ENCODE measurements around the gene NELFE. TPM values are rescaled to one million over a fixed set of nuclear protein-coding genes. Genes with fewer than 3 reads are reported as not detected.

The NELFE gene
- total RNA-seq, 2 experiments from 2014 or later: 87.1 to 89.0 TPM

DNA sequence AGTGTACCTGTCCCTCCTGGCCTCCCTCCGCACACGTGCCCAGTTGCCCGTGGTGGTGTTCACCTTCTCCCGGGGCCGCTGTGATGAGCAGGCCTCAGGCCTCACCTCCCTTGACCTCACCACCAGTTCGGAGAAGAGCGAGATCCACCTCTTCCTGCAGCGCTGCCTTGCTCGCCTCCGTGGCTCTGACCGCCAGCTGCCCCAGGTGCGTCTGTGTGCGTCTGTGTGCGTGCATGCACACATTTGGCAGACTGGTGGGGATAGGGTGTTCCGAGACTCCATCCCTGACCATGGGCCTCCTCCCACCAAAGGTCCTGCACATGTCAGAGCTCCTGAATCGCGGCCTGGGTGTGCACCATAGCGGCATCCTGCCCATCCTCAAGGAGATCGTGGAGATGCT is 5.2 kb upstream of the NELFE start:
- Mint-ChIP-seq H3K9me3 (no peaks in the 10 kb centered on the region), H3K27me3 (no peaks in the 10 kb centered on the region), H3K27ac (no peak overlapping the region), H3K4me3 (no peak overlapping the region), H3K36me3 (peaks cover 48% of the 10 kb centered on the region), H3K4me1 (ENCODE audit: low read depth) (peaks cover 26% of the 10 kb centered on the region)
- no peak for DNase-seq
- POLR2A ChIA-PET: no interaction called here
- intact Hi-C loops (cut with micrococcal nuclease): no loop called here
- CTCF ChIA-PET: no interaction called here

DNA sequence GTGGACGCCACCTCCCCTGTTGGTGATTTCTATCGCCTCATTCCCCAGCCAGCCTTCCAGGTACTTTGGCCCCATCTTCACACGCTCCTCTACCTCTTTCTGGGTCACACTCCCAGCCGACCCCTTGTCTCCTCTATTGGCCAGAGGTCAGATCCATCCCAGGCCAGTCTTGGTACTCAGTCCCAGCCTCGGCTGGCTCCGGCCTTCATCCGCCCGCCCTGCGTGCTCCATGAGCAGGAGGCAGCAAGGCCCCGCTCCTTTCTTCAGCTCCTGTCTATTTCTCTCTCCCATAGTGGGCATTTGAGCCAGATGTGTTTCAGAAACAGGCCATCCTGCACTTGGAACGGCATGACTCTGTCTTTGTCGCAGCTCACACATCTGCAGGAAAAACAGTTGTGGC is 2.8 kb upstream of the NELFE start:
- H3K36me3 Mint-ChIP-seq: peaks cover 42% of the 10 kb centered on the region
- POLR2A ChIA-PET: no interaction called here
- no peaks in the 10 kb centered on the region for H3K9me3 Mint-ChIP-seq
- intact Hi-C loops (cut with micrococcal nuclease): no loop called here
- DNase-seq: no peak
- no peak overlapping the region for H3K27ac Mint-ChIP-seq
- H3K4me3 Mint-ChIP-seq: no peak overlapping the region
- H3K27me3 Mint-ChIP-seq: no peaks in the 10 kb centered on the region
- CTCF ChIA-PET: interaction anchor here (2.5 kb wide), 1 partner anchor 9 kb away, joined by 6 read pairs; no protein-coding TSS in a partner anchor
- peaks cover 43% of the 10 kb centered on the region for H3K4me1 Mint-ChIP-seq (ENCODE audit: low read depth)

DNA sequence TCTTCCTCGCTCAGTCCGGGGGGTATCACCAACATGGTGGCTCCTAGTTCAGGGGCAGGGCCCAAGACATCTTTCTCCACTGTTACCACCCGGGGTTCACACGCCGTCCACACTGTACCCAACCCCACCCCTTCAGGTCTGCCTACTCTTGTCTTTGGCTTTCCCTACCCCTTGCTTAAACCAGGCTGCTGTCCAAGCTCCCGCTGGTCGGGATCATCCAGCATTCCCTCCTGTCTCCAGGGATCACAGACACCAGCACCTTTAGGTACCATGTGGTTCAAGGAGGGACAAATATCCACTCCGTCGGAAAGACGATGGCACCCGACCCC is 395 bp downstream of the NELFE start:
- CTCF ChIA-PET: interaction anchor here (1.1 to 1.3 kb wide), 4 partner anchors 13 to 278 kb away, joined by 3 read pairs; partner anchors contain the start of genes DXO and LY6G5C
- Mint-ChIP-seq H3K4me3 (peak overlapping the region; percentile 99), H3K27ac (peak overlapping the region; percentile 98), H3K27me3 (no peaks in the 10 kb centered on the region), H3K9me3 (no peaks in the 10 kb centered on the region), H3K36me3 (peaks cover 47% of the 10 kb centered on the region), H3K4me1 (ENCODE audit: low read depth) (peaks cover 43% of the 10 kb centered on the region)
- POLR2A ChIA-PET: interaction anchor here (0.6 to 3.2 kb wide), 4 partner anchors 9 to 71 kb away, joined by 3 to 39 read pairs (median 10); partner anchors contain the start of genes DXO and EHMT2
- intact Hi-C loops (cut with micrococcal nuclease): loop anchor here (2.0 to 5.0 kb wide), 3 partner anchors 62 to 294 kb away; partner anchors contain the start of genes EHMT2 and GPANK1
- DNase-seq: no peak

DNA sequence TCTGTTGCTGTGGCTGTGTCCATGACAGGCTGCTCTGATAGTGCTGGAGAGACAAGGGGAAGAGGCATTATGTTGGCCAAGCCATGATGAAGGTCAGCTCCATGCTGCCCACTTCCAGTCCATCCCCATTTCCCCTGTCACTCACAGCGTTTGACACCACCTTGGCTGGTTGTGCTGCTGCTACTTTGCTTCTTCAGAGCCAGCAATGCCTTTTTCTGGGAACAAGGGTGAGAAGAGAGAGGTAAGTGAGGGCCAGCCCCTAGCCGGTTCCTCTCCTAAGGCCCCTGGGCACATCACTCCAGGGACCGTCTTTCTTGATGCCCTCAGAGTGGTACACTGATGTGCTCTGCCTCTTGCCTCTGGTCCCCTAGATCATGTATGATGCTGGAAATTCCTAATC is 2.0 kb downstream of the NELFE start:
- DNase-seq: no peak
- ChIA-PET POLR2A (interaction anchor here (3.2 kb wide), 1 partner anchor 60 kb away, joined by 15 read pairs; the partner anchor contains the start of gene EHMT2), CTCF (interaction anchor here (0.8 kb wide), 1 partner anchor 15 kb away, joined by 3 read pairs; the partner anchor contains the start of gene DXO)
- intact Hi-C loops (cut with micrococcal nuclease): loop anchor here (5.0 kb wide), 1 partner anchor 241 kb away; no protein-coding TSS in a partner anchor
- Mint-ChIP-seq H3K27ac (no peak overlapping the region), H3K36me3 (peaks cover 42% of the 10 kb centered on the region), H3K9me3 (no peaks in the 10 kb centered on the region), H3K4me1 (ENCODE audit: low read depth) (peaks cover 41% of the 10 kb centered on the region), H3K27me3 (no peaks in the 10 kb centered on the region), H3K4me3 (no peak overlapping the region)

DNA sequence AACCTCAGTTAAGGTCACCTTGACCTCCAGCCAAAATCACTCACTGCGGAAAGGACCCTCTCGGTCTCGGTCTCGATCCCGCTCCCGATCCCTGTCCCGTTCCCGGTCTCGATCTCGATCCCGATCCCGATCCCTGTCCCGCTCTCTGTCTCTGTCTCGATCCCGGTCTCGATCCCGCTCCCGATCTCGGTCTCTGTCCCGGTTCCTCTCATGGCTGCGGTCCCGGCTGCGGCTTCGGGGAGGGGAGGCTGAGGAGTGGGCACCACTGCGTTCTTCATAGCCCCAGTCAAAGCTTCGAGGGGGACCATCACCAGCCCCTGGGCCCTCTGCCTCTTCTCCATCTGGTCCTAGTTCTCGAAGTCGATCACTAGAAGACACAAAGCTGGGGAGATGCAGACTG is 4.3 kb downstream of the NELFE start:
- intact Hi-C loops (cut with micrococcal nuclease): loop anchor here (5.0 kb wide), 1 partner anchor 272 kb away; the partner anchor contains the start of gene LY6G5C
- POLR2A ChIA-PET: no interaction called here
- Mint-ChIP-seq H3K27me3 (no peaks in the 10 kb centered on the region), H3K36me3 (peaks cover 26% of the 10 kb centered on the region), H3K4me3 (no peak overlapping the region), H3K27ac (no peak overlapping the region), H3K4me1 (ENCODE audit: low read depth) (peaks cover 21% of the 10 kb centered on the region), H3K9me3 (no peaks in the 10 kb centered on the region)
- CTCF ChIA-PET: no interaction called here
- no peak for DNase-seq

DNA sequence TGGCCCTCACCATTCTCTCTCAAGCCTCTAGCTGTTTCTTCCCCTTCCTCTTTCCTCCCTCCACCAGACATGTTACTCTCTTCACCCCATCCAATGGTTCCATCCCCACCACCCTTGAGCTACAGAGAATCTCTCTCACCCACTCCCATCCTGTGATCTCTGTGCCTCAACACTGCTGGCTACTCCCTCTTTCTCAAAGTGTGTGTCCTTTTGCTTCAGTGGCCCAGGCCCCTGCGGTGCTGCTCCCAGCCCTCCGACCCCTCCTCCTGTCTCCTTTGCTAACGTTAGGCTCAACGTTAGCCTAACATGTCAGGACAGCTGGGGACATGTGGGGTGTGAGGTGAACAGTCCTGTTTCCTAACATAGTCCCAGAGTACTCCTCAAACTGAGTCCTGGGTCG is 5.9 kb downstream of the NELFE start:
- peaks cover 10% of the 10 kb centered on the region for H3K4me1 Mint-ChIP-seq (ENCODE audit: low read depth)
- no peak overlapping the region for H3K4me3 Mint-ChIP-seq
- H3K36me3 Mint-ChIP-seq: peaks cover 23% of the 10 kb centered on the region
- ChIA-PET CTCF (interaction anchor here (0.7 to 2.3 kb wide), 22 partner anchors 9 to 282 kb away, joined by 3 to 18 read pairs (median 4); partner anchors contain the start of genes DXO, EHMT2, LSM2 and LY6G5C), POLR2A (no interaction called here)
- no peaks in the 10 kb centered on the region for H3K27me3 Mint-ChIP-seq
- H3K27ac Mint-ChIP-seq: peak overlapping the region; percentile 20
- intact Hi-C loops (cut with micrococcal nuclease): loop anchor here (5.0 kb wide), 1 partner anchor 271 kb away; the partner anchor contains the start of gene LY6G5C
- DNase-seq: no peak
- H3K9me3 Mint-ChIP-seq: no peaks in the 10 kb centered on the region

DNA sequence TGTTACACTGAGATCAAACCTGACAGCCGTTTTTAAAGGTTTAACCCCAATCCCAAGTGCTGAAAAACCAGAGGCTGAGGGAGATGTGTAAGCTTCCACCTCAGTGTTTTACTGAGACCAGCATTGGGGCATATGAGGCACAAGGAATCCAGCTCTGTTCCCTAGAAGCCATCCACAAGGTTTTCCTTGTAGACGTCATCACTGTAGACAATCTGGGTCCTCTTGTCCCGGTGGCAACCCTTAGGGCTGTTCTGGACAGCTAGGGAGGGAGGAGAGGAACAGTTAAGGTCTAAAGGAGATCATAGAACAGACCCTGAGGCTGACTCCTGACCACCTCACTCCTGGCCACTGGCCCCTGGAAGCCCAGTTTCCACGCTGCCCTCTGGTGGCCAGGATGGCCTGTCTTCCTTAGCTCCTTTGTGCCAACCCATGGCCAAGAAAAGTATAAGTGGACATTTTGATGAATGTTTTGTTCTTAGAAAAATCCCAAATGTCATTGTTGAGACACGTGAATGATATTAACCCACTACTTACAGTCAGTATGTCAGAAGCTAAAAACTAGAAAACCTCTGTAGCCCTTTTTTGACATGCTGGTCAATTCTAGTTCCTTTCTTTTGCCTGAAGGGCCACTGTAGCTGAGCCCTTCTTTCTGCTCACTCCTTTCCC is 6.5 kb downstream of the NELFE start:
- H3K27me3 Mint-ChIP-seq: no peaks in the 10 kb centered on the region
- H3K4me3 Mint-ChIP-seq: no peak overlapping the region
- POLR2A ChIA-PET: no interaction called here
- H3K4me1 Mint-ChIP-seq (ENCODE audit: low read depth): peaks cover 4% of the 10 kb centered on the region
- H3K9me3 Mint-ChIP-seq: no peaks in the 10 kb centered on the region
- DNase-seq: peak; percentile 59
- CTCF ChIA-PET: interaction anchor here (0.6 to 2.3 kb wide), 24 partner anchors 9 to 281 kb away, joined by 3 to 18 read pairs (median 4); partner anchors contain the start of genes DXO, EHMT2, LSM2 and LY6G5C
- H3K27ac Mint-ChIP-seq: peak overlapping the region; percentile 20
- intact Hi-C loops (cut with micrococcal nuclease): loop anchor here (5.0 kb wide), 1 partner anchor 270 kb away; the partner anchor contains the start of gene LY6G5C
- peaks cover 23% of the 10 kb centered on the region for H3K36me3 Mint-ChIP-seq

DNA sequence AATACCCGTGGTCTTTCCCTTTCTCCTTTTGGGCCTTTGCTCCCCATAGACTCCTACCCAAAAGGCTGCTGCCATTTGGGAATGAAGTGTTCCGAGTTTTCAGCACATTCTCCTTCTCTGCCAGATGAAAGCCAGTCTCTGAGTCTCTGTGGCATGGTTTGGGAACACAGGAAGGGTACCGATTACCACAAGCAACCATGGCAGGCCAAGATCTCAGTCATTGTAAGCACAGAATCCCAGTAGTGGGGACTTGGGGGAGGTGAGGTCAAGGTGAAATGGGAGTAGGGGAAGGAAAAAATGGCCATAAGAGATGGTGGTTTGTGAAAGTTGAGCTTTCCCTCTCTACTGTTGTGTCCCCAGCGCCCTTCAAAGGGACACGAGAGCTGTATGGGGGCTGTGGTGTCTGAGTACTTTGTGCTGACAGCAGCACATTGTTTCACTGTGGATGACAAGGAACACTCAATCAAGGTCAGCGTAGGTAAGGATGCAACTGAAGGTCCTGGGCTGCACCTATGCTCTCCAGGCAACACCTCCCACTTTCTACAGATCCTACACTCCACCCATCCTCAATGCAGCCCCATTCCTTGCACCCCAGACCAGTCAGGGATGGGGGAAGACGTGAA is 8.7 kb downstream of the NELFE start:
- no peak for DNase-seq
- Mint-ChIP-seq H3K27ac (peak overlapping the region; percentile 28), H3K4me1 (ENCODE audit: low read depth) (peaks cover 8% of the 10 kb centered on the region), H3K36me3 (peaks cover 20% of the 10 kb centered on the region), H3K27me3 (no peaks in the 10 kb centered on the region), H3K9me3 (no peaks in the 10 kb centered on the region), H3K4me3 (no peak overlapping the region)
- POLR2A ChIA-PET: interaction anchor here (0.6 kb wide), 1 partner anchor 102 kb away, joined by 4 read pairs; no protein-coding TSS in a partner anchor
- CTCF ChIA-PET: no interaction called here
- intact Hi-C loops (cut with micrococcal nuclease): loop anchor here (5.0 kb wide), 1 partner anchor 268 kb away; the partner anchor contains the start of gene LY6G5C

DNA sequence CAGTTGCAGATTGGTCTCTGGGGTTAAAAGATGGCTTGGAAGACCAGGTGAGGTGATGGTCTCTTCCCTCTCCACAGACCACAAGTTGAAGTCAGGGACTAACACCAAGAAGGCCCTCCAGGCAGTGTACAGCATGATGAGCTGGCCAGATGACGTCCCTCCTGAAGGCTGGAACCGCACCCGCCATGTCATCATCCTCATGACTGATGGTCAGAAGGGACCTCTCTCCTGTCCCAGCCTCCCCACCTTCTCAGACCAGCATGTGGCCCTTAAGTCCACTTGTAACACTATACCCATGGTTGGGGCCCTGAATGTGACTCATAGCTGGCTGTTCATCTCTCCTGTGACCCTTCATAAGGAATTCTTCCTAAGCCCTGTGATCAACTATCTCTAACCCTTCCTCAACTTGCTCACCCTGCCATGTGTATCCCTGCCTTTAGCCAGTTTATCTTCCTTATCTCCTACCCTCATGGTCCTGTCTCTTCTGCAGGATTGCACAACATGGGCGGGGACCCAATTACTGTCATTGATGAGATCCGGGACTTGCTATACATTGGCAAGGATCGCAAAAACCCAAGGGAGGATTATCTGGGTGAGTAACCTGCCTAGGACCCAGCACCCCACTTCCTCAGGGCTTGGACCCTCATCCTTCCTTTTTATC is 9.9 kb downstream of the NELFE start:
- H3K36me3 Mint-ChIP-seq: peaks cover 11% of the 10 kb centered on the region
- H3K27ac Mint-ChIP-seq: no peak overlapping the region
- CTCF ChIA-PET: no interaction called here
- no peak for DNase-seq
- POLR2A ChIA-PET: interaction anchor here (0.9 kb wide), 1 partner anchor 11 kb away, joined by 3 read pairs; the partner anchor contains the start of gene SKIC2
- no peak overlapping the region for H3K4me3 Mint-ChIP-seq
- peaks cover 7% of the 10 kb centered on the region for H3K27me3 Mint-ChIP-seq
- no peaks in the 10 kb centered on the region for H3K9me3 Mint-ChIP-seq
- peaks cover 8% of the 10 kb centered on the region for H3K4me1 Mint-ChIP-seq (ENCODE audit: low read depth)
- intact Hi-C loops (cut with micrococcal nuclease): no loop called here

DNA sequence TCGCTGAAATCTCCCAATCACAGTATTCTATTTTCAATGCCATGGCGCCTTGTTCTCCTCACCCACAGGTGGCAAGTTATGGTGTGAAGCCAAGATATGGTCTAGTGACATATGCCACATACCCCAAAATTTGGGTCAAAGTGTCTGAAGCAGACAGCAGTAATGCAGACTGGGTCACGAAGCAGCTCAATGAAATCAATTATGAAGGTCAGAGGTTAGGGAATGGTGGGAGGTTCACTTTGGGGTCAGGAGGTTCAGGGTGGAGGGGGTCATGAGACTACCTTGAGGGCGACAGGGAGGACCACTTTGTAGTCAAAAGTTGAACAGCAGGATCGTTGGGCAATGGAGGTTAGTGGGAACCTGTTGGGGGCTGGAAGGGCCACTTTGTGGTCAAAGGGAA is 10.5 kb downstream of the NELFE start:
- Mint-ChIP-seq H3K4me3 (no peak overlapping the region), H3K27me3 (peaks cover 9% of the 10 kb centered on the region), H3K4me1 (ENCODE audit: low read depth) (peaks cover 8% of the 10 kb centered on the region), H3K36me3 (peaks cover 6% of the 10 kb centered on the region), H3K9me3 (no peaks in the 10 kb centered on the region), H3K27ac (no peak overlapping the region)
- no peak for DNase-seq
- ChIA-PET CTCF (interaction anchor here (0.6 kb wide), 1 partner anchor 29 kb away, joined by 4 read pairs; no protein-coding TSS in a partner anchor), POLR2A (no interaction called here)
- intact Hi-C loops (cut with micrococcal nuclease): no loop called here

DNA sequence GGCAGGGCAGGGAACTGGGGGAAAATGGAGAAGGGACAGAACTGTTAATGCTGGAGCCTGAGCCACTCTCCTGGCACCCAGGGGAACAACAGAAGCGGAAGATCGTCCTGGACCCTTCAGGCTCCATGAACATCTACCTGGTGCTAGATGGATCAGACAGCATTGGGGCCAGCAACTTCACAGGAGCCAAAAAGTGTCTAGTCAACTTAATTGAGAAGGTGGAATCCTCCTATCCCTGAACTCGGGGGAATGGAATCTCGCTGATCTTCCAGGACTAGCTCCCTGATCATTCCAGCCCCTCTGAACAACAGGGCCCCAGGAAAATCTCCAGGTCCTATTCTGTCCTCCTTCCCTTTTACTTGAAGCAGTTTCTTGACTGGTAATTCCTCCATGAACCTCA is 10.9 kb downstream of the NELFE start:
- peaks cover 2% of the 10 kb centered on the region for H3K36me3 Mint-ChIP-seq
- no peak overlapping the region for H3K27ac Mint-ChIP-seq
- no peak overlapping the region for H3K4me3 Mint-ChIP-seq
- H3K9me3 Mint-ChIP-seq: no peaks in the 10 kb centered on the region
- intact Hi-C loops (cut with micrococcal nuclease): no loop called here
- ChIA-PET POLR2A (no interaction called here), CTCF (interaction anchor here (0.6 kb wide), 1 partner anchor 30 kb away, joined by 4 read pairs; no protein-coding TSS in a partner anchor)
- H3K4me1 Mint-ChIP-seq (ENCODE audit: low read depth): peaks cover 8% of the 10 kb centered on the region
- peaks cover 9% of the 10 kb centered on the region for H3K27me3 Mint-ChIP-seq
- DNase-seq: no peak
